Measurements from ENCODE around the gene COL2A1. TPM values are rescaled to one million over a fixed set of nuclear protein-coding genes. Genes with fewer than 3 reads are reported as not detected.

Gene COL2A1
- total and polyA plus RNA-seq, 9 of the 15 experiments (the other 6 are each of a cell fraction or from before 2014, with no cell fraction given) = 0.46 TPM; not detected in 8

GRCh38 chr12:47938594-47938993, 65.7 kb downstream of the COL2A1 start:
- H3K9me1 ChIP-seq (ENCODE audit: control insufficient read depth, insufficient read depth, low read length) = no peaks in the 10 kb centered on the region
- no peak for DNase-seq (ENCODE audit: extremely low read depth in 1 of 4, low spot score in 3 of 4)
- H3K36me3 ChIP-seq (ENCODE audit: control insufficient read depth, insufficient read depth, low read length) = no peaks in the 10 kb centered on the region
- CTCF ChIA-PET (ENCODE audit: low intra/inter-chr PET ratio) = no interaction called here
- no peak for ATAC-seq
- WGBS (ENCODE audit: insufficient coverage, low coverage, missing lambda C conversion rate) = 3% methylated on average over 4 of the region's 4 CpGs
- POLR2A ChIA-PET = interaction anchor here (0.6 to 1.0 kb wide), 2 partner anchors 10 to 11 kb away, joined by 3 read pairs; no protein-coding TSS in a partner anchor
- H2AFZ ChIP-seq (ENCODE audit: low read depth, low read length) = no peak overlapping the region
- H3K27me3 ChIP-seq (ENCODE audit: control insufficient read depth in 2 of 2, insufficient read depth in 2 of 2, low read length in 2 of 2) = peaks cover 31 to 66% of the 10 kb centered on the region in 2 experiments
- BruUV-seq (replicated peaks) = no TSS peak
- no peak for FAIRE-seq
- H3K9me3 ChIP-seq (replicated peaks; ENCODE audit: control insufficient read depth, insufficient read depth, low read depth, low read length) = no peaks in the 10 kb centered on the region
- no peak overlapping the region for H3K4me3 ChIP-seq
- peaks cover 0 to 22% of the 10 kb centered on the region in 2 experiments; a peak in 2 of 5 replicates for H3K4me1 ChIP-seq (replicated peaks in 1 of 2; ENCODE audit: control insufficient read depth in 2 of 2, insufficient read depth in 2 of 2, low read length in 2 of 2)
- no peak overlapping the region for H3K27ac ChIP-seq (ENCODE audit: extremely low read depth, low read depth, low read length)
- no peak overlapping the region for H3K4me2 ChIP-seq (ENCODE audit: insufficient read depth, low read length)
- no peaks in the 10 kb centered on the region for H4K20me1 ChIP-seq (replicated peaks; ENCODE audit: control insufficient read depth, insufficient read depth, low read length)
- in situ Hi-C loops (cut with MboI) = no loop called here
- no peak for TF ChIP-seq NKRF (IDR thresholded peaks at IDR 0.05; ENCODE audit: borderline replicate concordance)
- TF ChIP-seq TFAP4 (CRISPR knock-in tag; IDR thresholded peaks at IDR 0.05; ENCODE audit: borderline replicate concordance) = no peak
- TF ChIP-seq MITF (IDR thresholded peaks at IDR 0.05) = no peak
- no peak for TF ChIP-seq LARP7 (IDR thresholded peaks at IDR 0.05)
- no peak for TF ChIP-seq ZNF668 (CRISPR knock-in tag; IDR thresholded peaks at IDR 0.05)
- TF ChIP-seq ATF3 (IDR thresholded peaks at IDR 0.05) = no peak
- no peak for TF ChIP-seq ATF3 (CRISPR knock-in tag; conservative IDR thresholded peaks at IDR 0.05)
- TF ChIP-seq EGR1 (conservative IDR thresholded peaks at IDR 0.05) = no peak
- TF ChIP-seq SMAD1 (IDR thresholded peaks at IDR 0.05; ENCODE audit: low read depth, low read length, partially characterized antibody) = no peak
- no peak for TF ChIP-seq ZBTB43 (CRISPR knock-in tag; IDR thresholded peaks at IDR 0.05)
- no peak for TF ChIP-seq POLR3G (IDR thresholded peaks at IDR 0.05; ENCODE audit: extremely low read depth, insufficient read length, insufficient replicate concordance)
- TF ChIP-seq TAF15 (IDR thresholded peaks at IDR 0.05; ENCODE audit: low read depth, low read length) = no peak
- intact Hi-C loops (cut with micrococcal nuclease) = no loop called here
- H3K9ac ChIP-seq (ENCODE audit: insufficient read depth in 1 of 2, low read depth in 2 of 2, low read length in 2 of 2) = no peak overlapping the region
- no peaks in the 10 kb centered on the region for H3K79me2 ChIP-seq (ENCODE audit: control insufficient read depth, insufficient read depth, low read length)
